ENCODE measurements around the gene DNAJC8. TPM values are rescaled to one million over a fixed set of nuclear protein-coding genes. Genes with fewer than 3 reads are reported as not detected.

DNAJC8 gene
- total and polyA plus RNA-seq, 10 of the 15 experiments (the other 5 are each of a cell fraction or from before 2014, with no cell fraction given), result 91.2 to 296 (median 152) TPM

DNA sequence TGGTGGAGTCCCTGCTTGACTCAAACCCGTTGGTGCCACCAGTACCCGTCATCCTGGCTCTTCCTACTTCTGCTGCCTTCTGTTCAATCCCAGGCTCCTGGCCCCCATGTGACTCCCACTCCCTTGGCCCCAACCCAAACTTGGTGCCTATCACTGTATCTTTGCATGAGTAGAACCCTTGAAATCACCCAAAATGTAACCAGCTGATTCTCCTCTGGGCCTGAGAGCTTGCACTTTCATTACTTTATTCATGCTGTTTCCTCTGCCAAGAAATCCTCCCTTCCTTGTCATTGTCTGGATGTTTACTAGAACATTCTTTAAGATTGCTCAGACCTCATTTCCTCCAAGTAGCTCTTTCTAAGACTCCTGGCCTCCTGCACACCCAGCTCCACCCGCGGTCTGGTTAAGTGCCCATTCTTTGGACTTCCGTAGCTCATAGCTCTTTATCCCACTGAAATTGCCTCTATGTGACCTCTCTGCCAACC, 72.0 kb downstream of the DNAJC8 start (continued):
- no peak for TF ChIP-seq BRCA1 (IDR thresholded peaks at IDR 0.05; ENCODE audit: low read depth, low read length)
- TF ChIP-seq KDM1A (IDR thresholded peaks at IDR 0.05; ENCODE audit: borderline replicate concordance), result no peak
- no peak for TF ChIP-seq PML (IDR thresholded peaks at IDR 0.05; ENCODE audit: low read length)

DNA sequence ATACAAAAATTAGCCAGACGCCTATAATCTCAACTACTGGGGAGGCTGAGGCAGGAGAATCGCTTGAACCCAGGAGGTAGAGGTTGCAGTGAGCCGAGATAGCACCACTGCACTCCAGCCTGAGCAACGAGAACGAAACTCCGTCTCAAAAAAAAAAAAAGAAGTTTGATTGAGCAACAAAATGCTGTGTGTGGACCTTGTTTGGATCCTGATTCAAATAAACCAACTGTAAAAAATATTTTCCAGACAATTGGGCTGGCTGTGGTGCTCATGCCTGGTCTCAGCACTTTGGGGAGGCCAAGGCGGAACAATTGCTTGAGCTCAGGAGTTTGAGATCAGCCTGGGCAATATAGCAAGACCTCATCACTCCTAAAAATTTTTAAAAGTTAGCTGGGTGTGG, 73.1 kb downstream of the DNAJC8 start:
- Histone ChIP-seq H3K27ac (ENCODE audit: control insufficient read depth, insufficient read depth) (no peak overlapping the region), H2AFZ (ENCODE audit: control insufficient read depth, low read depth, low read length) (no peak overlapping the region), H3K4me1 (ENCODE audit: control insufficient read depth, insufficient read depth, low read length) (no peaks in the 10 kb centered on the region; the same call in 1 of the 2 replicates), H4K20me1 (ENCODE audit: control insufficient read depth, insufficient read depth) (no peaks in the 10 kb centered on the region; the same call in 1 of the 2 replicates), H3K27me3 (replicated peaks in 1 of 2; ENCODE audit: control insufficient read depth in 2 of 2, insufficient read depth in 2 of 2, low read length in 1 of 2) (no peaks in the 10 kb centered on the region), H3K4me3 (no peak overlapping the region), H3K4me2 (ENCODE audit: control insufficient read depth, insufficient read depth) (no peak overlapping the region), H3K36me3 (ENCODE audit: control insufficient read depth in 2 of 2, insufficient read depth in 2 of 2, low read length in 1 of 2) (peaks cover 0 to 11% of the 10 kb centered on the region in 2 experiments; a peak in 2 of 4 replicates), H3K79me2 (ENCODE audit: control insufficient read depth, insufficient read depth, low read length) (no peaks in the 10 kb centered on the region), H3K9ac (ENCODE audit: control insufficient read depth, insufficient read depth, low read length) (no peak overlapping the region), H3K9me3 (replicated peaks; ENCODE audit: control insufficient read depth, insufficient read depth, low read length) (no peaks in the 10 kb centered on the region)
- CTCF ChIA-PET, result no interaction called here
- DNase-seq (ENCODE audit: low read depth, low spot score) (no peak), ATAC-seq (no peak), FAIRE-seq (no peak)
- POLR2A ChIA-PET, result interaction anchor here (0.6 to 0.7 kb wide), 2 partner anchors 520 to 1372 kb away, joined by 3 read pairs; partner anchors contain the start of gene PIGV
- RAD21 ChIA-PET (ENCODE audit: unreplicated experiment), result interaction anchor here (0.5 to 2.7 kb wide), 4 partner anchors 11 to 172 kb away, joined by 3 to 13 read pairs (median 4); no protein-coding TSS in a partner anchor
- SMC1A ChIA-PET (ENCODE audit: uncharacterized antibody, unreplicated experiment), result interaction anchor here (1.2 to 1.5 kb wide), 3 partner anchors 9 to 88 kb away, joined by 3 to 7 read pairs (median 4); no protein-coding TSS in a partner anchor
- BruUV-seq (replicated peaks), result no TSS peak
- intact Hi-C loops (cut with micrococcal nuclease; ENCODE audit: unreplicated experiment) (no loop called here), in situ Hi-C loops (cut with MboI) (no loop called here)
- 93% methylated on average over 6 of the region's 7 CpGs for WGBS (ENCODE audit: insufficient coverage, insufficient replicate concordance, low lambda C conversion rate, missing lambda C conversion rate)
- TF ChIP-seq ETV6 (conservative IDR thresholded peaks at IDR 0.05 in 1 of 2, IDR thresholded peaks at IDR 0.05 in 1 of 2; ENCODE audit: borderline replicate concordance in 1 of 2, low read depth in 1 of 2) (no peak), SIX5 (IDR thresholded peaks at IDR 0.05; ENCODE audit: low read depth, low read length, severe bottlenecking) (no peak)

All from GM12878 (cell line).